WTC11 (cell line): ENCODE data around the gene MAST1. TPM values are rescaled to one million over a fixed set of nuclear protein-coding genes. Genes with fewer than 3 reads are reported as not detected.

ENCODE experiments used
- ATAC-seq: fragments of 200-7000 bp; cut with Tn5 transposase; 2 replicates; pipeline ENCODE4 v1.10.0; 2021; ENCODE audit warnings: mild to moderate bottlenecking, moderate library complexity
- CTCF ChIA-PET: fragments of 300-600 bp; sonication (Branson Sonifier 250); formaldehyde crosslinking; loops from one replicate; lab custom pipeline; 2021; ENCODE audit warnings: antibody characterized with exemption; lab: Charles Lee
- POLR2A ChIA-PET: fragments of 350-600 bp; sonication (Branson Sonifier 250); formaldehyde crosslinking; loops from one replicate; lab custom pipeline; 2021; ENCODE audit warnings: antibody characterized with exemption; lab: Charles Lee
- DNase-seq: peaks from one replicate; pipeline ENCODE4 v3.0.0; 2021; ENCODE audit warnings: low spot score
- H3K27ac Mint-ChIP-seq: 2 replicates; pipeline ENCODE4 v1.8.0; 2021; ENCODE audit warnings: mixed read lengths
- H3K27me3 Mint-ChIP-seq: 2 replicates; pipeline ENCODE4 v1.8.0; 2021; ENCODE audit warnings: low read depth, mild to moderate bottlenecking, moderate library complexity, mixed read lengths
- H3K36me3 Mint-ChIP-seq: 2 replicates; pipeline ENCODE4 v1.8.0; 2021; ENCODE audit warnings: mixed read lengths
- H3K4me1 Mint-ChIP-seq: 2 replicates; pipeline ENCODE4 v1.8.0; 2022; ENCODE audit warnings: mixed read lengths
- H3K4me3 Mint-ChIP-seq: 2 replicates; pipeline ENCODE4 v1.8.0; 2021; ENCODE audit warnings: mild to moderate bottlenecking, moderate library complexity, mixed read lengths
- H3K9me3 Mint-ChIP-seq: 2 replicates; pipeline ENCODE4 v1.8.0; 2021; ENCODE audit warnings: mixed read lengths
- FOXJ3 ChIP-seq: sonication (generic); formaldehyde crosslinking; IDR thresholded peaks from 2 replicates; pipeline ENCODE4 v1.9.0; 2021; ENCODE audit warnings: missing genetic modification reagents, mild to moderate bottlenecking, borderline replicate concordance
- FOXP1 ChIP-seq: sonication (generic); formaldehyde crosslinking; IDR thresholded peaks from 2 replicates; pipeline ENCODE4 v1.8.0; 2022; ENCODE audit warnings: missing genetic modification reagents, mild to moderate bottlenecking, moderate library complexity, borderline replicate concordance
- GABPB1 ChIP-seq: sonication (generic); formaldehyde crosslinking; IDR thresholded peaks from 2 replicates; pipeline ENCODE4 v1.8.1; 2023; ENCODE audit warnings: mild to moderate bottlenecking, missing genetic modification reagents
- MYBL2 ChIP-seq: sonication (generic); formaldehyde crosslinking; IDR thresholded peaks from 2 replicates; pipeline ENCODE4 v1.8.1; 2023; ENCODE audit warnings: mild to moderate bottlenecking, moderate library complexity, missing genetic modification reagents
- OVOL2 ChIP-seq: fragments of 250-450 bp; sonication (Bioruptor Pico); IDR thresholded peaks from 2 replicates; pipeline ENCODE4 v1.9.0; 2021; ENCODE audit warnings: mild to moderate bottlenecking, borderline replicate concordance
- TEAD4 ChIP-seq: sonication (generic); formaldehyde crosslinking; IDR thresholded peaks from 2 replicates; pipeline ENCODE4 v1.8.0; 2022; ENCODE audit warnings: mild to moderate bottlenecking, missing genetic modification reagents
- ZNF121 ChIP-seq: sonication (generic); formaldehyde crosslinking; IDR thresholded peaks from 2 replicates; pipeline ENCODE4 v1.8.0; 2023; ENCODE audit warnings: missing genetic modification reagents
- ZNF317 ChIP-seq: sonication (generic); formaldehyde crosslinking; IDR thresholded peaks from 2 replicates; pipeline ENCODE4 v1.8.1; 2023; ENCODE audit warnings: low read depth, mild to moderate bottlenecking, moderate library complexity, missing genetic modification reagents, borderline replicate concordance
- ZNF416 ChIP-seq: fragments of 250-450 bp; sonication (Bioruptor Pico); IDR thresholded peaks from 2 replicates; pipeline ENCODE4 v1.9.0; 2021; ENCODE audit warnings: mild to moderate bottlenecking, inconsistent platforms
- total RNA-seq: library from RNA; stranded (reverse); gene quantifications from 3 replicates; pipeline ENCODE4 v1.2.3, GENCODE V29; 2021
- TF ChIP-seq, protein P1 (sequence below): fragments of 250-450 bp; sonication (Bioruptor Pico); IDR thresholded peaks from 2 replicates; pipeline ENCODE4 v1.9.0; 2021; ENCODE audit warnings: mild to moderate bottlenecking
- TF ChIP-seq, protein P2 (sequence below): fragments of 250-450 bp; sonication (Bioruptor Pico); conservative IDR thresholded peaks from 2 replicates; pipeline ENCODE4 v1.9.0; 2021; ENCODE audit warnings: mild to moderate bottlenecking
- TF ChIP-seq, protein P3 (sequence below): sonication (generic); formaldehyde crosslinking; IDR thresholded peaks from 2 replicates; pipeline ENCODE4 v1.8.0; 2022; ENCODE audit warnings: missing genetic modification reagents
- TF ChIP-seq, protein P4 (sequence below): sonication (generic); formaldehyde crosslinking; IDR thresholded peaks from 2 replicates; pipeline ENCODE4 v1.8.0; 2022; ENCODE audit warnings: mild to moderate bottlenecking, missing genetic modification reagents
- TF ChIP-seq, protein P5 (sequence below): sonication (generic); formaldehyde crosslinking; conservative IDR thresholded peaks from 2 replicates; pipeline ENCODE4 v1.8.1; 2023; ENCODE audit warnings: mild to moderate bottlenecking, low read depth, missing genetic modification reagents, moderate library complexity
- TF ChIP-seq, protein P6 (sequence below): fragments of 250-450 bp; sonication (Bioruptor Pico); IDR thresholded peaks from 2 replicates; pipeline ENCODE4 v2.1.2; 2022; ENCODE audit warnings: mild to moderate bottlenecking, moderate library complexity

MAST1 gene
- total RNA-seq, 1 experiment from 2014 or later = 24.3 TPM

DNA sequence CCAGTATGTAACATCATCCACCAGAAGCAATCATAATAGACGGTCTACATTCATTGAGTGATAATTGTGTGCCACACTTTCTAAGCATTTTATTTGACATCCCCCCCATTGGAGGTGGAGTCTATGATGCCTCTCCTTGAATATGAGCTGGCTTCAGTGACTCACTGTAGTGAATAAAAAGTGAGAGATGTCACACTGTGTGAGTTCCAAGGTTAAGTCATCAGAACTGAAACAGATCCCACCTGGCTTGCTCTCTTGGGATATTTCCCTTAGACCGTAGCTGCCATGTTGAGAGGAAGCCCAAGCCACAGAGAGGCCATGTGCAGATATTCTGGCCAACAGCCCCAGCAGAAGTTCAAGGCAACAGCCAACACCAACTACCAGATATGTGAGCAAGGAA lies 16.6 kb upstream of the MAST1 start (continued):
- TF ChIP-seq, protein P1, sequence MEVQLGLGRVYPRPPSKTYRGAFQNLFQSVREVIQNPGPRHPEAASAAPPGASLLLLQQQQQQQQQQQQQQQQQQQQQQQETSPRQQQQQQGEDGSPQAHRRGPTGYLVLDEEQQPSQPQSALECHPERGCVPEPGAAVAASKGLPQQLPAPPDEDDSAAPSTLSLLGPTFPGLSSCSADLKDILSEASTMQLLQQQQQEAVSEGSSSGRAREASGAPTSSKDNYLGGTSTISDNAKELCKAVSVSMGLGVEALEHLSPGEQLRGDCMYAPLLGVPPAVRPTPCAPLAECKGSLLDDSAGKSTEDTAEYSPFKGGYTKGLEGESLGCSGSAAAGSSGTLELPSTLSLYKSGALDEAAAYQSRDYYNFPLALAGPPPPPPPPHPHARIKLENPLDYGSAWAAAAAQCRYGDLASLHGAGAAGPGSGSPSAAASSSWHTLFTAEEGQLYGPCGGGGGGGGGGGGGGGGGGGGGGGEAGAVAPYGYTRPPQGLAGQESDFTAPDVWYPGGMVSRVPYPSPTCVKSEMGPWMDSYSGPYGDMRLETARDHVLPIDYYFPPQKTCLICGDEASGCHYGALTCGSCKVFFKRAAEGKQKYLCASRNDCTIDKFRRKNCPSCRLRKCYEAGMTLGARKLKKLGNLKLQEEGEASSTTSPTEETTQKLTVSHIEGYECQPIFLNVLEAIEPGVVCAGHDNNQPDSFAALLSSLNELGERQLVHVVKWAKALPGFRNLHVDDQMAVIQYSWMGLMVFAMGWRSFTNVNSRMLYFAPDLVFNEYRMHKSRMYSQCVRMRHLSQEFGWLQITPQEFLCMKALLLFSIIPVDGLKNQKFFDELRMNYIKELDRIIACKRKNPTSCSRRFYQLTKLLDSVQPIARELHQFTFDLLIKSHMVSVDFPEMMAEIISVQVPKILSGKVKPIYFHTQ = no peak
- TF ChIP-seq ZNF317 (CRISPR knock-in tag) (no peak), FOXP1 (no peak), FOXJ3 (no peak)
- TF ChIP-seq, protein P2, sequence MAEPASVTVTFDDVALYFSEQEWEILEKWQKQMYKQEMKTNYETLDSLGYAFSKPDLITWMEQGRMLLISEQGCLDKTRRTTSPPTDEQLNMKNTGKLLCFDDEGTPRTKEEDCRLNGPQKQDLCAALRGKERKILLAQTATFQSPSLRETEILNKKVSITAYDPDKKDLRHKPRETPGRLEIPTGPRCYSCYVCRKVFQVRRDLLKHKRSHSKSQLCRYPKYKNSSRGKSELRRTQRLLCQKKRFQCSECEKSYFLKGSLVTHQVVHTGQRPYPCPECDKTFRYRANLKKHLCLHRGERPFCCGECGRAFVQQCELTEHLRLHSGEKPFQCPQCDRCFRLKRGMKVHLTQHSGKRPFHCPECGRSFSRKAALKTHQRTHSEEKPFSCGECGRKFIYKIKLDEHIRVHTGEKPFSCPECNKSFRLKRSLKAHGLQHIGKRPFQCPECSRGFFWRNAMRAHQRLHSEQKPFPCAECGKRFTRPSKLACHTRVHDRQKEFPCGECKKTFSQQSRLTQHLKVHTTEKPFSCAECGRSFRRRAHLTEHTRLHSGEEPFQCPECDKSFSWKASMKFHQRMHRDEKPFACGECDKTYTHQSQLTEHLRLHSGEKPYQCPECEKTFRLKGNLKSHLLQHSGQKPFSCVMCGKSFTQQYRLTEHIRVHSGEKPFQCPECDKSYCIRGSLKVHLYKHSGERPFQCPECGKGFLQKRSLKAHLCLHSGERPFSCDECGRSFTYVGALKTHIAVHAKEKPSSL (CRISPR knock-in tag) = no peak
- TF ChIP-seq, protein P3, sequence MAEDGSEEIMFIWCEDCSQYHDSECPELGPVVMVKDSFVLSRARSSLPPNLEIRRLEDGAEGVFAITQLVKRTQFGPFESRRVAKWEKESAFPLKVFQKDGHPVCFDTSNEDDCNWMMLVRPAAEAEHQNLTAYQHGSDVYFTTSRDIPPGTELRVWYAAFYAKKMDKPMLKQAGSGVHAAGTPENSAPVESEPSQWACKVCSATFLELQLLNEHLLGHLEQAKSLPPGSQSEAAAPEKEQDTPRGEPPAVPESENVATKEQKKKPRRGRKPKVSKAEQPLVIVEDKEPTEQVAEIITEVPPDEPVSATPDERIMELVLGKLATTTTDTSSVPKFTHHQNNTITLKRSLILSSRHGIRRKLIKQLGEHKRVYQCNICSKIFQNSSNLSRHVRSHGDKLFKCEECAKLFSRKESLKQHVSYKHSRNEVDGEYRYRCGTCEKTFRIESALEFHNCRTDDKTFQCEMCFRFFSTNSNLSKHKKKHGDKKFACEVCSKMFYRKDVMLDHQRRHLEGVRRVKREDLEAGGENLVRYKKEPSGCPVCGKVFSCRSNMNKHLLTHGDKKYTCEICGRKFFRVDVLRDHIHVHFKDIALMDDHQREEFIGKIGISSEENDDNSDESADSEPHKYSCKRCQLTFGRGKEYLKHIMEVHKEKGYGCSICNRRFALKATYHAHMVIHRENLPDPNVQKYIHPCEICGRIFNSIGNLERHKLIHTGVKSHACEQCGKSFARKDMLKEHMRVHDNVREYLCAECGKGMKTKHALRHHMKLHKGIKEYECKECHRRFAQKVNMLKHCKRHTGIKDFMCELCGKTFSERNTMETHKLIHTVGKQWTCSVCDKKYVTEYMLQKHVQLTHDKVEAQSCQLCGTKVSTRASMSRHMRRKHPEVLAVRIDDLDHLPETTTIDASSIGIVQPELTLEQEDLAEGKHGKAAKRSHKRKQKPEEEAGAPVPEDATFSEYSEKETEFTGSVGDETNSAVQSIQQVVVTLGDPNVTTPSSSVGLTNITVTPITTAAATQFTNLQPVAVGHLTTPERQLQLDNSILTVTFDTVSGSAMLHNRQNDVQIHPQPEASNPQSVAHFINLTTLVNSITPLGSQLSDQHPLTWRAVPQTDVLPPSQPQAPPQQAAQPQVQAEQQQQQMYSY (CRISPR knock-in tag) = no peak

DNA sequence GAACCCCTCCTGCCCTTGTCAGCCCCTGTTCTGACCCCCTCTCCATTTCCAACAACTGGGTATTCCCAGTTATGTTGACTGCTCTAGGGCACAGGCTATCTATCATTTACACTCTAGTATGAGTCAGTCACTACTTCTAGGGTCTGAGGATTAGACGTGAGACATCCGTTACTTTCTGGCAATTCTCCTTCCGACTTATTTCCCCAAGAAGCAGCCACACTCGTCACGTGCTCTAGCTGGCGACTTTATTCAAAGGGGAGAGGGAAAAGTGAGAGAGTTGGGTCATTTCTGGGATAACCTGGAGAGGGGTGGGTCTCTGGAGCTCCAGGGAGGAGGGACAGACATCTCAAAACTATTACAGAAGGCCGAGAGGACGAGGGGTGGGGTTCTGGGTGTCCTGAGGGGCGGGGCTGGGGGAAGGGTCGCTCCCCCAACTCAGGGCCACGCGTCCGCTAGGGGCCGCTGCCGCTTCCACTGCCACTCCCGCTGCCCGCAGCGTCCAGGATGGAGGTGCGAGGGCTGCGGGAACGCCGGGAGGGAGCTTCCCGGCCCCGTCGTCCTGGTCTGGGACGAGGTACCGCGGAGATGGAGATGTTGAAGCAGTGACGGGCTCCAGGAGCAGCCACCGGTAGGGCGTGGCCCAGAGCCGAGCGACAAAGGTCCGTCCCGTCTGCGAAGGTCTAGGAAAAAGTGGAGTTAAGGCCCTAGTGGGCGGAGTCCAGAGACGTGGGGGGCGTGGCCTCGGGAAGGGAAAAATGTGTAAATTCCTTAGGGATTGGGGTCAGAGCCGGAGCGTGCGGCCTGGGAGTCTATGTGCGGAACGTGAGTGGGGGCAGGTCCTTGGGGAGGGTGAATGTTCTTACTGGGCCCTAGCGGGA lies 12.8 kb upstream of the MAST1 start:
- H3K4me1 Mint-ChIP-seq = peaks cover 21% of the 10 kb centered on the region
- H3K27me3 Mint-ChIP-seq = peaks cover 31% of the 10 kb centered on the region
- no peaks in the 10 kb centered on the region for H3K36me3 Mint-ChIP-seq
- CTCF ChIA-PET = interaction anchor here (0.5 to 5.4 kb wide), 42 partner anchors 9 to 740 kb away, joined by 3 to 103 read pairs (median 5); partner anchors contain the start of genes CALR, DNASE2, GCDH and GET3
- DNase-seq (peak; percentile 94), ATAC-seq (peak; percentile 85)
- POLR2A ChIA-PET = interaction anchor here (0.6 to 1.1 kb wide), 4 partner anchors 23 to 1560 kb away, joined by 3 to 6 read pairs (median 4); partner anchors contain the start of gene DNASE2
- H3K4me3 Mint-ChIP-seq = peak overlapping the region; percentile 77
- peak overlapping the region; percentile 89 for H3K27ac Mint-ChIP-seq
- H3K9me3 Mint-ChIP-seq = peaks cover 4% of the 10 kb centered on the region; the same call in 1 of the 2 replicates
- TF ChIP-seq, protein P3 (CRISPR knock-in tag) = 0 out of 2 replicates have a peak, but pooled peaks have one; percentile 20
- TF ChIP-seq GABPB1 (no peak), TEAD4 (no peak), MYBL2 (0 out of 2 replicates have a peak, but pooled peaks have one; percentile 52), ZNF416 (no peak), ZNF121 (CRISPR knock-in tag) (0 out of 2 replicates have a peak, but pooled peaks have one; percentile 27), OVOL2 (CRISPR knock-in tag) (no peak)
- TF ChIP-seq, protein P4, sequence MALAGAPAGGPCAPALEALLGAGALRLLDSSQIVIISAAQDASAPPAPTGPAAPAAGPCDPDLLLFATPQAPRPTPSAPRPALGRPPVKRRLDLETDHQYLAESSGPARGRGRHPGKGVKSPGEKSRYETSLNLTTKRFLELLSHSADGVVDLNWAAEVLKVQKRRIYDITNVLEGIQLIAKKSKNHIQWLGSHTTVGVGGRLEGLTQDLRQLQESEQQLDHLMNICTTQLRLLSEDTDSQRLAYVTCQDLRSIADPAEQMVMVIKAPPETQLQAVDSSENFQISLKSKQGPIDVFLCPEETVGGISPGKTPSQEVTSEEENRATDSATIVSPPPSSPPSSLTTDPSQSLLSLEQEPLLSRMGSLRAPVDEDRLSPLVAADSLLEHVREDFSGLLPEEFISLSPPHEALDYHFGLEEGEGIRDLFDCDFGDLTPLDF = no peak
- TF ChIP-seq, protein P5, sequence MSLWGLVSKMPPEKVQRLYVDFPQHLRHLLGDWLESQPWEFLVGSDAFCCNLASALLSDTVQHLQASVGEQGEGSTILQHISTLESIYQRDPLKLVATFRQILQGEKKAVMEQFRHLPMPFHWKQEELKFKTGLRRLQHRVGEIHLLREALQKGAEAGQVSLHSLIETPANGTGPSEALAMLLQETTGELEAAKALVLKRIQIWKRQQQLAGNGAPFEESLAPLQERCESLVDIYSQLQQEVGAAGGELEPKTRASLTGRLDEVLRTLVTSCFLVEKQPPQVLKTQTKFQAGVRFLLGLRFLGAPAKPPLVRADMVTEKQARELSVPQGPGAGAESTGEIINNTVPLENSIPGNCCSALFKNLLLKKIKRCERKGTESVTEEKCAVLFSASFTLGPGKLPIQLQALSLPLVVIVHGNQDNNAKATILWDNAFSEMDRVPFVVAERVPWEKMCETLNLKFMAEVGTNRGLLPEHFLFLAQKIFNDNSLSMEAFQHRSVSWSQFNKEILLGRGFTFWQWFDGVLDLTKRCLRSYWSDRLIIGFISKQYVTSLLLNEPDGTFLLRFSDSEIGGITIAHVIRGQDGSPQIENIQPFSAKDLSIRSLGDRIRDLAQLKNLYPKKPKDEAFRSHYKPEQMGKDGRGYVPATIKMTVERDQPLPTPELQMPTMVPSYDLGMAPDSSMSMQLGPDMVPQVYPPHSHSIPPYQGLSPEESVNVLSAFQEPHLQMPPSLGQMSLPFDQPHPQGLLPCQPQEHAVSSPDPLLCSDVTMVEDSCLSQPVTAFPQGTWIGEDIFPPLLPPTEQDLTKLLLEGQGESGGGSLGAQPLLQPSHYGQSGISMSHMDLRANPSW = no peak
- TF ChIP-seq, protein P6, sequence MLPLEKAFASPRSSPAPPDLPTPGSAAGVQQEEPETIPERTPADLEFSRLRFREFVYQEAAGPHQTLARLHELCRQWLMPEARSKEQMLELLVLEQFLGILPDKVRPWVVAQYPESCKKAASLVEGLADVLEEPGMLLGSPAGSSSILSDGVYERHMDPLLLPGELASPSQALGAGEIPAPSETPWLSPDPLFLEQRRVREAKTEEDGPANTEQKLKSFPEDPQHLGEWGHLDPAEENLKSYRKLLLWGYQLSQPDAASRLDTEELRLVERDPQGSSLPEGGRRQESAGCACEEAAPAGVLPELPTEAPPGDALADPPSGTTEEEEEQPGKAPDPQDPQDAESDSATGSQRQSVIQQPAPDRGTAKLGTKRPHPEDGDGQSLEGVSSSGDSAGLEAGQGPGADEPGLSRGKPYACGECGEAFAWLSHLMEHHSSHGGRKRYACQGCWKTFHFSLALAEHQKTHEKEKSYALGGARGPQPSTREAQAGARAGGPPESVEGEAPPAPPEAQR (CRISPR knock-in tag) = no peak
